Measurements from ENCODE around the gene TCF3.
A peak's percentile ranks its signal among the peaks of the same experiment; 100 is the strongest.
"Not testable (repeated sequence)": the region's sequence is repeated elsewhere in the genome, so short reads cannot be mapped to it uniquely, and the experiment has no call there.

Gene TCF3

GRCh38 chr19:1651568-1652291 lies 685 bp downstream of the TCF3 start:
- DNase-seq (ENCODE audit: low read depth in 2 of 3, low spot score in 1 of 3), result no peak

DNA sequence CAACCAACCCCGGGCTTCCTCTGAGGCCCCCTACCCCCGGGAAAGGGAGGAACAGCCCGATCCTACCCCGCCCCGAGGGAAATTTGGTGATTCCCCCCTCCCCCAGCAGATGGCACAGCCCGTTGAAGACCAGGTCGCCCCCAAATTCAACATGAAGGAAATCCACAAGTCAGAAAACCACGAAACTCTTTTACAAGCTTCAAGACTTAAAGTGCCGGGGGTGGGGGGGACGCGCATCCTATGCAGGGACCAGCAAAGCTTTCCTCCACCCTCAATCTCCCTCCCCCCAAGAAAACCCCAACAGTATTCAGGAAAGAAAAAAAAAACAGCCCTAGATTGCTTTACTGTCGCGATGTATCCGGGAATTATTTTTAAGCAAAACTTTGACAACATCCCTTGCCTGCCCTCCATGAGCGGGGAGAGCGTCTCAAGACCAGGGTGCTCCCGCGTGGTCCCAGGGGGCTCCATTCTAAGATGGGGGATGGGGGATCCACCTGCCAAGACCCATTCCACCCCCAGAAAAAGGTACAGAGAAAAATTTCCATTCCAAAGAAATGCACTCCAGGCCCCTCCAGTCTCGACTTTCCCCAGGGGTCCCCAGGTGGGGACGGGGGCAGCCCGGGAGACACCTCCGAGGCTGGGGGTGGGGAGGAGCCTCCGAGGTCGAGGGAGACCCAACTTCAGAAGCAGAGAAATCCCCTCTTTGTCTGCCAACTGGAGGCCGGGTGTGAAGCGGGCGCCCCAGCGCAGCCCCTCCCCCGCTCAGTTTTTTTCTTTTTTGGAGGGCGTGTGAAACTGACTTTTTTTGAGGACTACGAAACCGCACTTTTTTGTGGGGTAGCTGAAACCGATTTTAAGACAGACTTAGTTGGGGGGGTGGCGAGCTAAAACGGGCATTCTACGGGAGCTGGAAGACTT lies 1.5 kb downstream of the TCF3 start:
- peak in 1 of 3 donors; percentile 31 for DNase-seq (ENCODE audit: low read depth in 2 of 3, low spot score in 1 of 3)

GRCh38 chr19:1649706-1650649 lies 2.4 kb downstream of the TCF3 start:
- no peak for DNase-seq (ENCODE audit: low read depth in 2 of 3, low spot score in 1 of 3)

DNA sequence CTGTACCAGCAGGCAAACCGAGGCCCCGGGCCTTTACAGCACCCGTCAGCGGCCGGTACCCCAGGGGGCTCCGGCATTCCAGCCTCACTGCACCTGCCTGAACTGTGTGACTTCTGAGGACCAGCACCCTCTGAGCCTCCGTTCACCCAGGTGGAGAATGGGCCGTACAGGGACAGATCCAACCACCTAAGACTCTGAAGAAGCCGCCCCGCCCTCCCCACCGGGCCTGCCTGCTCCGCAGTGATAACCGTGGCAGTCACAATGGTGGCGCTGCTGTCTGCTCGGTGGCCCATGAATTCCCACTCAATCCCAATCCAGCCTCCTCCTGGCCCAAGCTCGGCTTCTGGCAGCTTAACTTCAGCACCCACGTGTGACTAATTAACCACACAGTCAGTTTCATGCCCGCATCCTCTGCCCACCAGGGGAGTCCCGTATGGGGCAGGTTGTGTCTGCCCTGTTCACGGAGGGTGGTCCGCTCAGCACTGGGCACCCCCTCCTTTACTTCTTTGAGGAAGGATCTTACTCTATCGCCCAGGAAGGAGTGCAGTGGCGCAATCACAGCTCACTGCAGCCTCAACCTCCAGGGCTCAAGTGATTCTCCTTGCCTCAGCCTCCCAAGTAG lies 3.4 kb downstream of the TCF3 start:
- DNase-seq (ENCODE audit: low read depth in 2 of 3, low spot score in 1 of 3), result no peak

- DNase-seq (ENCODE audit: low read depth in 2 of 3, low spot score in 1 of 3), result no peak
These were observed 4.0 kb downstream of the TCF3 start for GRCh38 chr19:1648459-1648849.

- DNase-seq (ENCODE audit: low read depth in 2 of 3, low spot score in 1 of 3), result no peak
These were observed 4.6 kb downstream of the TCF3 start for GRCh38 chr19:1647501-1648458.

DNA sequence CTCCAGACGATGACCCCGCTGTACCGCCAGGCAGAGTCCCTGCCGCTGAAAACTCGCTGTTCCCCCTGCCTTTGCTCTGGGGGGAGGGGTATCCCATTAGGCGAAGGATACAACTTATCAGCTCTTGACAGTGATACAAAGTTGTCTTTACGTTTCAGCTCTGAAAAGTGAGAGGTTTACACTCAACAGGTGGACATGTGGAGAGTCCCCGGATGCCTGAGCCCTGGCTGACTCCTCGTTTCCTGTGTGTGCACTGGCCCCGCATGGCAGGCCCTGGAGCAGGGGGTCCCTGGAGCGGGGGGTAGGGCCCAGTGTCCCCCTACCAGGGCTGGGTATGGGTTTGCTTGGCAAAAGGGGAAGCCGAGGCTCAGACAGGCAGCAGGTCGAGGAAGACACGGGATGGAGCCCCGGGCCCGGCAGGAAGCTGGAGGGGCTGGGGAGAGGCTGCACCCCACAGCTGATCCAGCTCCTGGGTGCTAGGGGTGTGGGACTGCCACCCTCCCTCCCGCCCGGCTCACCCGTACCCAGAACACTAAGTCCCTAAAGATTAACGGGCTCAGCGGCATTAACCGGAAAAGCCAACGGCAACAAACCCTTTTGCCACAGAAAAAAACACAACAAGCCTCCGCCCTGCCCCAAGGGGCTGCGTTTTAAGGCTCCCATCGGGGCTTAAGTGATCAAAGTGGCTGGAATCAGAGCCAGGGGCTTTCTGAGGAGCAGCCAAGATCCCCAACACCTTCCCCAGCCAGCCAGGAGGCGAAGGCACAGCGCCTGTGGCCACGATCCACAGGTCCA lies 5.6 kb downstream of the TCF3 start:
- no peak for DNase-seq (ENCODE audit: low read depth in 2 of 3, low spot score in 1 of 3)

DNA sequence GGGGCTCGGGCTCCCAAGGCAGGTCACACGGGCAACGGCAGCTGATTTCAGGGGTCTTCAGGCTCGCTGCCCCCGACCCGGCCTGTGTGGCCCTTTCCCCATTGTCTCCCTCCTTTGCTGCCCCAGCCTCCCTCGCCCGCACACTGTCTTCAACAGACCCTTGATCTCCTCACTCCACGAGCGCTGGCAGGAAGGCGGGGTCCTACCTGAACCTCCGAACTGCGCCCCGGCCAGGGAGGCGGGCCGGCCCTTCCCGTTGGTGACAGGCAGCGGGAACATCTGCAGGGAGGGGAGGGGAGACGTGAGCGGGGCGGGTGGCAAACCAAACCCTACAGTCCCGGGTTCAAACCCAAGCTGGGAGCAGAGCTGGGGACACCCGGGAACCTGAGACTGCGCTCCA lies 6.3 kb downstream of the TCF3 start:
- no peak for DNase-seq (ENCODE audit: low read depth in 2 of 3, low spot score in 1 of 3)

GRCh38 chr19:1645299-1645698 lies 7.1 kb downstream of the TCF3 start:
- no peak for DNase-seq (ENCODE audit: low read depth in 2 of 3, low spot score in 1 of 3)

- no peak for DNase-seq (ENCODE audit: low read depth in 2 of 3, low spot score in 1 of 3)
These were observed 8.3 kb downstream of the TCF3 start for GRCh38 chr19:1644070-1644469.

DNA sequence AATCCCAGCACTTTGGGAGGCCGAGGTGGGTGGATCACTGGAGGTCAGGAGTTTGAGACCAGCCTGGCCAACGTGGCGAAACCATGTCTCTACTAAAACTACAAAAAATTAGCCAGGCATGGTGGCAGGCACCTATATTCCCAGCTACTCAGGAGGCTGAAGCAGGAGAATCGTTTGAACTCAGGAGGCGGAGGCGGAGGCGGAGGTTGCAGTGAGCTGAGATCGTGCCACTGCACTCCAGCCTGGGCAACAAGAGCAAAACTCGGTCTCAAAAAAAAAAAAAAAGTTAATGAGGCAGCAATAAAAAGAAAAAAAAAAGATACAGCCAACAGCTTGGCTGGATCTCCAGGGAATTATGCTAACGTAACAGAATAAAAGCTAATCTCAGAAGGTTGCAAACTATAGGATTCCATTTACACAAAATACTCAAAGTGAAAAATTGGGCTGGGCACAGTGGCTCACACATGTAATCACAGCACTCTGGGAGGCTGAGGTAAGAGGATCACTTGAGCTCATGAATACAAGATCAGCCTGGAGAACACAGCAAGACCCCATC lies 11.4 kb downstream of the TCF3 start:
- DNase-seq (ENCODE audit: low read depth in 2 of 3, low spot score in 1 of 3), result not testable (repeated sequence)

GRCh38 chr19:1636325-1637236 lies 15.8 kb downstream of the TCF3 start:
- DNase-seq (ENCODE audit: low read depth in 2 of 3, low spot score in 1 of 3), result no peak

DNA sequence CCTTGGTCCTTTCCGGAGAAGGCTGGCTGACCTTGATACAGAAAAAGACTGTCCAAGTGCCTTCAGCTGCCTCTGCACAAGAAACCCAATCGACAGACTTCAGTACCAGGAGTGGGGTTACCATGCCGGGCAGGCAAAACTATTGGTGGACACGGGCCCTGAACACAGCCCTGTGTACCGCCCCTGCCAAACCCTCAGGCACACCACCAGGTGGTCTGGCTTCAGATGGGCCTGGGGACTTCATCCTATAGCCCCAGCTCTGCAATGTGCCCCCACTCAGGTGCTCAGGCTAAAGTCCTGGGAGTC lies 17.5 kb downstream of the TCF3 start:
- DNase-seq (ENCODE audit: low read depth in 2 of 3, low spot score in 1 of 3), result no peak

- no peak for DNase-seq (ENCODE audit: low read depth in 2 of 3, low spot score in 1 of 3)
These were observed 18.0 kb downstream of the TCF3 start for GRCh38 chr19:1634242-1634937.

DNA sequence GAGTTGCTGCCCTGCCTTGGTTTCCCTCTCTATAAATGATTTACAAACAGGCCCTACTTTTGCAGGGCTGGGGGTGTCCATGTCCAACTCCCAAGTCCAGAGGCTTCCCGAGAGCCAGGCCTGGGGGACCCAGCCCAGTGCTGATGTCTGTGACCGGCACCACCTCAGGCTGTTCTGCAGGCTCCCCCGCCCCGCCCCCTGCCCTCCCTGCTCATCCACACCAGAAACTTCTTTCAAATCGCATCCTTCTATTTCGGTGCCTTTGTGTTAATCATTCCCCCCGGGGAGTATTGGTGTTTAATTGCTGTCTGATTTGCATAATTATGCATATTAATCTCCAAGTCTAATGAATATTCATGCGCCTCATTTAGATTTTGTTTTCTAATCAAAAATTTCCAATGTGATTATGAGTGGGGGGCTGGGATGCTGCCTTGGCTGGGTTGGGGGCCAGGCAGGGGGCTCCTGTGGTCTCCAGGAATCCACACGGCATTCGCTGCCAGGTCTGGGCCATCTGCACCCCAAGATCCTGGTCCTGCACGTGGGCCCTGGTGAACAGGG lies 19.1 kb downstream of the TCF3 start:
- DNase-seq (ENCODE audit: low read depth in 2 of 3, low spot score in 1 of 3), result no peak

DNA sequence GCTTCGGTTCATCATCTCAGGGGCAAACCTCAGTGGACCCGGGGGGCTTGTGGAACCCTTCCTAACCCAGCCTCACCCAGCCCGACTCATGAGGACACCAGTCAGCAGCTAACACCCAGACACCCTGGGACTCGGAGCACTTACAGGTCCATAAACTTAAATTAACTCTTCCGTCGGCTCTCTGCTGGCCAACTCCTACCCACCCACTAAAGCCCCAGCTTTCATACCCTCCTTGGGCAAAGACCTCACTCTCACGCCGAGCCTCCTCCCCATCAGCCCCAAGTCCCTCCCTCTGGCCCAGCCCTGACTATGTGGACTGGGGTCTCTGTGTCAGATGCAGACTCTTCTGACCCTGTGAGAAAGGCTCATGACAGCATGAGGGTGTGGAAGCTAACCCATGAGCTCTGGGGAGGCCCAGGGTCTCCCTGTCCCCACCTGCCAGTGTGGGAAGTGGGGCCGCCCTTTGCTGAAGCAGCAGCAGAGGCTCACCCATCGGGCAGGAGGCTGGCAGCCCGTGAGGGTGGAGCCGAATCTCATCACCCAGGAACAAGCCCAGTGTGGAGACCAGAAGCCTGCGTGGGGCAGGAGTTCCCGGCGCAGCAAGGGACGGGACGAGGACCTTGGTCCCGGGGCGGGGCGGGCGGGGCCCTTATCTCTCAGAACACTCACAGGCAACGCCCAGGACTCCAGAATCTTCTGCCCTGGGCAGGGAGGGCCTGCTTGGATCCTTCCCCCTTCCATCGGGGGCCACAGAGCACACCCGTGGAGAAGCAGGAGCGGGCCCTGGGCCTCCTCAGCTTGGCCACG lies 19.8 kb downstream of the TCF3 start:
- DNase-seq (ENCODE audit: low read depth in 2 of 3, low spot score in 1 of 3), result no peak
